DMS53 treated with DMSO at 0.1 percent for 48 hours (cell line): ENCODE results near the gene CLDN34.

Experiments used
- DNase-seq: peaks from one replicate; lab custom pipeline; 2025; ENCODE audit not compliant: unreplicated experiment; lab: John Stamatoyannopoulos, UW

The CLDN34 gene

GRCh38 chrX:9966775-9967408, at the start of gene CLDN34:
Gene CLDN34 (plus strand): TSS chrX:9967358. CDS start chrX:9967358, 0 bp downstream.
- DNase-seq: peak; percentile 0

GRCh38 chrX:9917861-9918260, 49.3 kb upstream of the CLDN34 start:
- no peak for DNase-seq

- no peak for DNase-seq
These were observed 47.5 kb upstream of the CLDN34 start for GRCh38 chrX:9919632-9920172.

GRCh38 chrX:9921407-9921806, 45.8 kb upstream of the CLDN34 start:
- DNase-seq: no peak

- no peak for DNase-seq
These were observed 43.8 kb upstream of the CLDN34 start for GRCh38 chrX:9923357-9923756.

- DNase-seq: no peak
These were observed 41.2 kb upstream of the CLDN34 start for GRCh38 chrX:9926002-9926401.

GRCh38 chrX:9927698-9928482, 39.3 kb upstream of the CLDN34 start:
- no peak for DNase-seq

- DNase-seq: no peak
These were observed 31.7 kb upstream of the CLDN34 start for GRCh38 chrX:9935436-9935835.

GRCh38 chrX:9937761-9938160, 29.4 kb upstream of the CLDN34 start:
- DNase-seq: no peak

GRCh38 chrX:9938516-9938915, 28.6 kb upstream of the CLDN34 start:
- no peak for DNase-seq

- DNase-seq: no peak
These were observed 26.7 kb upstream of the CLDN34 start for GRCh38 chrX:9940421-9940820.

- DNase-seq: no peak
These were observed 25.1 kb upstream of the CLDN34 start for GRCh38 chrX:9942086-9942485.

- DNase-seq: no peak
These were observed 23.7 kb upstream of the CLDN34 start for GRCh38 chrX:9943420-9943819.

- no peak for DNase-seq
These were observed 19.9 kb upstream of the CLDN34 start for GRCh38 chrX:9947131-9947794.

GRCh38 chrX:9948406-9948805, 18.8 kb upstream of the CLDN34 start:
- no peak for DNase-seq

GRCh38 chrX:9952300-9952699, 14.9 kb upstream of the CLDN34 start:
- no peak for DNase-seq

GRCh38 chrX:9953396-9953795, 13.8 kb upstream of the CLDN34 start:
- DNase-seq: no peak

- DNase-seq: no peak
These were observed 11.7 kb upstream of the CLDN34 start for GRCh38 chrX:9955506-9955905.

- DNase-seq: no peak
These were observed 9.4 kb upstream of the CLDN34 start for GRCh38 chrX:9957743-9958142.

- no peak for DNase-seq
These were observed 9.0 kb upstream of the CLDN34 start for GRCh38 chrX:9958183-9958582.

- DNase-seq: no peak
These were observed 5.4 kb upstream of the CLDN34 start for GRCh38 chrX:9961750-9962149.

- no peak for DNase-seq
These were observed 10.5 kb downstream of the CLDN34 start for GRCh38 chrX:9977635-9978034.
